Glomerular visceral epithelial cell (primary cell): ENCODE data around the gene RAC2.

Source experiments
- DNase-seq: peaks from one replicate; pipeline ENCODE4 v3.0.0-alpha.2; 2016; ENCODE audit errors: extremely low spot score

The RAC2 gene

GRCh38 chr22:37244114-37244921 is at the start of gene RAC2:
Gene RAC2 (minus strand): TSS chr22:37244269. CDS start chr22:37244148, 121 bp downstream.
- DNase-seq, result peak; percentile 87

GRCh38 chr22:37293172-37293571 is 49.1 kb upstream of the RAC2 start:
- no peak for DNase-seq

- no peak for DNase-seq
Measured at GRCh38 chr22:37292641-37293040, 48.6 kb upstream of the RAC2 start.

- DNase-seq, result no peak
Measured at GRCh38 chr22:37291559-37292298, 47.7 kb upstream of the RAC2 start.

GRCh38 chr22:37290737-37291136 is 46.7 kb upstream of the RAC2 start:
- DNase-seq, result peak; percentile 27

- DNase-seq, result no peak
Measured at GRCh38 chr22:37289156-37289735, 45.2 kb upstream of the RAC2 start.

GRCh38 chr22:37288521-37288920 is 44.5 kb upstream of the RAC2 start:
- DNase-seq, result no peak

GRCh38 chr22:37287550-37287951 is 43.5 kb upstream of the RAC2 start:
- DNase-seq, result no peak

- no peak for DNase-seq
Measured at GRCh38 chr22:37285937-37286336, 41.9 kb upstream of the RAC2 start.

- no peak for DNase-seq
Measured at GRCh38 chr22:37284805-37285355, 40.8 kb upstream of the RAC2 start.

- DNase-seq, result no peak
Measured at GRCh38 chr22:37284126-37284804, 40.2 kb upstream of the RAC2 start.

GRCh38 chr22:37283393-37283937 is 39.4 kb upstream of the RAC2 start:
- no peak for DNase-seq

GRCh38 chr22:37282385-37282677 is 38.3 kb upstream of the RAC2 start, which contains the start of gene CYTH4:
Gene CYTH4 (plus strand): TSS chr22:37282508. CDS start chr22:37282570, 62 bp downstream.
- DNase-seq, result no peak

- DNase-seq, result no peak
Measured at GRCh38 chr22:37281646-37282384, 37.7 kb upstream of the RAC2 start.

- DNase-seq, result no peak
Measured at GRCh38 chr22:37281195-37281594, 37.1 kb upstream of the RAC2 start.

GRCh38 chr22:37280718-37281117 is 36.6 kb upstream of the RAC2 start:
- no peak for DNase-seq

GRCh38 chr22:37279331-37280181 is 35.5 kb upstream of the RAC2 start:
- peak; percentile 95 for DNase-seq

- no peak for DNase-seq
Measured at GRCh38 chr22:37278261-37278660, 34.2 kb upstream of the RAC2 start.

- no peak for DNase-seq
Measured at GRCh38 chr22:37277384-37277783, 33.3 kb upstream of the RAC2 start.

GRCh38 chr22:37276776-37277175 is 32.7 kb upstream of the RAC2 start:
- DNase-seq, result no peak
